Measurements from ENCODE around the gene VSIG10L2.
A peak's percentile ranks its signal among the peaks of the same experiment; 100 is the strongest.
"Not testable (repeated sequence)": the region's sequence is repeated elsewhere in the genome, so short reads cannot be mapped to it uniquely, and the experiment has no call there.

Gene VSIG10L2

GRCh38 chr11:125945797-125946520 lies at the start of gene VSIG10L2:
Gene VSIG10L2 (plus strand): TSS chr11:125946044. CDS start chr11:125946056, 12 bp downstream.
- DNase-seq, result no peak

- no peak for DNase-seq
These were observed 44.0 kb upstream of the VSIG10L2 start for GRCh38 chr11:125901872-125902271.

GRCh38 chr11:125902277-125902926 lies 43.4 kb upstream of the VSIG10L2 start:
- no peak for DNase-seq

GRCh38 chr11:125902927-125903710 lies 42.7 kb upstream of the VSIG10L2 start, which contains the start of gene PUS3:
Gene PUS3 (minus strand): TSS chr11:125903206. CDS start chr11:125896284, 6,922 bp downstream.
- peak; percentile 88 to 90 for DNase-seq

- DNase-seq, result no peak
These were observed 41.9 kb upstream of the VSIG10L2 start, which contains the start of gene DDX25 for GRCh38 chr11:125903711-125904659. Gene DDX25 (plus strand): TSS chr11:125904508. CDS start chr11:125904518, 10 bp downstream.

GRCh38 chr11:125904678-125905077 lies 41.2 kb upstream of the VSIG10L2 start:
- DNase-seq, result no peak

GRCh38 chr11:125910226-125910849 lies 35.5 kb upstream of the VSIG10L2 start:
- DNase-seq, result no peak

GRCh38 chr11:125914601-125915000 lies 31.2 kb upstream of the VSIG10L2 start:
- DNase-seq, result not testable (repeated sequence)

- peak; percentile 22 for DNase-seq
These were observed 29.0 kb upstream of the VSIG10L2 start for GRCh38 chr11:125916683-125917347.

- DNase-seq, result no peak
These were observed 27.6 kb upstream of the VSIG10L2 start for GRCh38 chr11:125918140-125918840.

GRCh38 chr11:125921042-125921441 lies 24.8 kb upstream of the VSIG10L2 start:
- DNase-seq, result no peak

- no peak for DNase-seq
These were observed 23.7 kb upstream of the VSIG10L2 start for GRCh38 chr11:125922156-125922555.

GRCh38 chr11:125923012-125923579 lies 22.7 kb upstream of the VSIG10L2 start:
- peak; percentile 72 to 74 for DNase-seq

GRCh38 chr11:125923633-125924032 lies 22.2 kb upstream of the VSIG10L2 start:
- no peak for DNase-seq

GRCh38 chr11:125924384-125925007 lies 21.3 kb upstream of the VSIG10L2 start:
- no peak for DNase-seq

GRCh38 chr11:125925247-125925740 lies 20.6 kb upstream of the VSIG10L2 start:
- peak in 1 of 2 experiments; percentile 33 for DNase-seq

GRCh38 chr11:125925804-125926203 lies 20.0 kb upstream of the VSIG10L2 start:
- DNase-seq, result no peak

GRCh38 chr11:125926682-125927081 lies 19.2 kb upstream of the VSIG10L2 start:
- DNase-seq, result no peak

GRCh38 chr11:125929445-125930075 lies 16.3 kb upstream of the VSIG10L2 start:
- DNase-seq, result no peak

Data from SHP77 (cell line).